WI38 (cell line): Measurements from ENCODE around the gene SMIM14.
A peak's percentile ranks its signal among the peaks of the same experiment; 100 is the strongest.

ENCODE experiments used
- H3K4me3 ChIP-seq: 2 replicates; pipeline ENCODE4 v1.5.1; 2011; ENCODE audit warnings: low read depth, mild to moderate bottlenecking, control low read depth, low read length
- CTCF ChIP-seq: IDR thresholded peaks from 2 replicates; pipeline ENCODE4 v1.5.1; 2012; ENCODE audit warnings: low read depth, mild to moderate bottlenecking, control low read depth, low read length

SMIM14 gene

DNA sequence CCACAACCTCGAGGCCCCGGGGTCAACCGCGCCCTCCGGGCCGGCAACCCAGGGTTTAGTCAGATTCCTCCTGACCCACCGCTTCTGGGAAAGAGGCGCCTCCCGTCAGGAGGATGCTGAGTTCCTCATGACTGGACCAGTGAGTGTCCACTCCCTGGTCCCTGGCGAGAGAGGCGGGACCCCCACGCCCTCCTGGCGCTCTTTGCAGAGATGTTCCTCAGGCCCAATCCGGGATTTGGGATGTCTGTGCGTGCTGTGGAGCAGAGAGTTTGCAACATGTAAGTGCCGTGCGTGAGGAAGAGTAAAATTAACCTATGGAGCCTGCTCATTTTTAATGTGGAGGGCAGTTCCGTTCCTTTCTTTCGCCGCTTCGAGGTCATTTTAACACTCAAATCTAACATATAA lies 110.6 kb downstream of the SMIM14 start:
- no peak for TF ChIP-seq CTCF
- peak overlapping the region; percentile 73 for H3K4me3 ChIP-seq

GRCh38 chr4:39527296-39528060 lies 111.2 kb downstream of the SMIM14 start, which contains the start of gene UGDH:
Gene UGDH (minus strand): TSS chr4:39527439. CDS start chr4:39521512, 5,927 bp downstream.
- peak within 1 kb of the TSS; percentile 73 for H3K4me3 ChIP-seq
- TF ChIP-seq CTCF, result no peak

GRCh38 chr4:39526765-39527295 lies 111.8 kb downstream of the SMIM14 start:
- peak overlapping the region; percentile 73 for H3K4me3 ChIP-seq
- no peak for TF ChIP-seq CTCF

- peak overlapping the region; percentile 73 for H3K4me3 ChIP-seq
- no peak for TF ChIP-seq CTCF
These were observed 112.6 kb downstream of the SMIM14 start for GRCh38 chr4:39525822-39526690.

DNA sequence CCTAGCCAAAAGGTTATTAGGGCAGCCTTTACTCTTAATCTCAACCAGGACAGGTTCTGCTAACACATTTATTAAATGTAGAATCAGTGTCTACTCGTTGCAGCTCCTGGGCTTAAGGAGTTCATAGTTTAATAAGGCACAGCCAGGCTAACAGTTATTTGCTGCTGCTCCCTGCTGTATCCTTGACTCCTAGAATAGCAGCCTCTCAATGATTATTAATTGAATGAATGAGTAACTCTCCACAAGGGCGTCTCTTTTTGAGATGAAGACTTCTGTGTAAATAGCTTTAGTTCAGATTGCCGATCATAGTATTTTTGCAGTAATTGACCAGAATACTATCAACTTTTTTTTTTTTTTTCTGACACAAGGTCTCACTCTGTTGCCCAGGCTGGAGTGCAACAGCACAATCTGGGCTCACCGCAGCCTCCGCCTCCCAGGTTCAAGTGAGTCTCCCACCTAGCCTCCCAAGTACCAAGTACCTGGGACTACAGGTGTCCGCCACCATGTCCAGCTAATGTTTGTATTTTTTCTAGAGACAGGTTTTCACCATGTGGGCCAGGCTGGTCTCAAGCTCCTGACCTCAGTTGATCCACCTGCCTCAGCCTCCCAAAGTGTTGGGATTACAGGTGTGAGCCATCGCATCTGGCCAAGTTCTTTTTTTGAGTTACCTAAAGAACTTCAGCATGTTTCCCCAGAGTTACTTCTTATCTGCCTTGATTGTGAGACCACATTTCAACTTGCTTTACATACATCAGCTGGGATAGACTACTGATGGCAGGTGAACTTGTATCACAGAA lies 114.3 kb downstream of the SMIM14 start:
- no peak overlapping the region for H3K4me3 ChIP-seq
- TF ChIP-seq CTCF, result no peak

DNA sequence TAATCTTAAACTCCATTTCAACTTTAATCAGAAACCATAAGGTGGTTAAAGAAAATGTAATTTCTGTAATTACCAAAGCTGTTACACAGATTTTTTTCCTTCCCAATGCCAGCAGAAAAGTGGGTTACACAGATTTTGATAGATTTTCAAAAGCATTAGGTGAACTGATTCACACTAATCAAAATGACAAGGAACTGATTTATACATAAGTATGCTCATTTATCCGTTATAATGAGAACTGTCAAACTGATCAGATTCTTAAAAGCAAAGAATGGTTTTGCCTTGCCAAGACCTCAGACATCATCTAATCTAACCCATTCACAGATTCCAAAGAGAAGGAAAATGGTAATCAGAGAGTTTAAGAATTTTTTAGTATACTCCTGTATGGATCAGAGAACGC lies 116.6 kb downstream of the SMIM14 start:
- no peak for TF ChIP-seq CTCF
- no peak overlapping the region for H3K4me3 ChIP-seq
